Kidney epithelial cell (primary cell): ENCODE results near the gene DSE. TPM values are rescaled to one million over a fixed set of nuclear protein-coding genes. Genes with fewer than 3 reads are reported as not detected.

Source experiments
- DNase-seq: peaks from one replicate; pipeline ENCODE4 v3.0.0-alpha.2; 2010; ENCODE audit warnings: low read depth
- H3K27me3 ChIP-seq: 2 replicates; pipeline ENCODE4 v1.6.0; 2011; ENCODE audit warnings: low read length; ENCODE audit not compliant: control insufficient read depth, insufficient read depth
- H3K36me3 ChIP-seq: 2 replicates; pipeline ENCODE4 v1.5.1; 2011; ENCODE audit warnings: low read length; ENCODE audit not compliant: control insufficient read depth, insufficient read depth
- H3K4me3 ChIP-seq: 2 replicates; pipeline ENCODE4 v1.5.1; 2011; ENCODE audit warnings: low read depth, mild to moderate bottlenecking, control low read depth, low read length
- CTCF ChIP-seq: IDR thresholded peaks from 2 replicates; pipeline ENCODE4 v1.5.1; 2011; ENCODE audit warnings: mild to moderate bottlenecking, moderate library complexity, low read length, control low read depth, inconsistent platforms; ENCODE audit not compliant: insufficient read depth, poor library complexity, severe bottlenecking
- total RNA-seq: library from RNA; depleted of rRNA; stranded (reverse); fragments of >200 nt; gene quantifications from 2 replicates; pipeline ENCODE4 v1.2.3, GENCODE V29; 2015

DSE gene
- total RNA-seq, 1 donor from 2014 or later = 48.8 TPM

GRCh38 chr6:116409756-116410155 is 39.0 kb downstream of the DSE start:
- no peak for TF ChIP-seq CTCF
- DNase-seq = no peak
- no peaks in the 10 kb centered on the region for H3K27me3 ChIP-seq
- H3K4me3 ChIP-seq = no peak overlapping the region
- no peaks in the 10 kb centered on the region for H3K36me3 ChIP-seq

GRCh38 chr6:116411284-116411623 is 40.5 kb downstream of the DSE start:
- Histone ChIP-seq H3K27me3 (no peaks in the 10 kb centered on the region), H3K4me3 (no peak overlapping the region), H3K36me3 (no peaks in the 10 kb centered on the region)
- no peak for DNase-seq
- no peak for TF ChIP-seq CTCF

- H3K27me3 ChIP-seq = no peaks in the 10 kb centered on the region
- TF ChIP-seq CTCF = no peak
- DNase-seq = no peak
- H3K4me3 ChIP-seq = no peak overlapping the region
- no peaks in the 10 kb centered on the region for H3K36me3 ChIP-seq
These were observed 41.5 kb downstream of the DSE start for GRCh38 chr6:116412270-116412669.

GRCh38 chr6:116413357-116413756 is 42.6 kb downstream of the DSE start:
- Histone ChIP-seq H3K36me3 (no peaks in the 10 kb centered on the region), H3K27me3 (no peaks in the 10 kb centered on the region), H3K4me3 (no peak overlapping the region)
- DNase-seq = no peak
- TF ChIP-seq CTCF = no peak

GRCh38 chr6:116417661-116418060 is 46.9 kb downstream of the DSE start:
- DNase-seq = no peak
- no peak for TF ChIP-seq CTCF
- no peaks in the 10 kb centered on the region for H3K27me3 ChIP-seq
- H3K4me3 ChIP-seq = no peak overlapping the region
- no peaks in the 10 kb centered on the region for H3K36me3 ChIP-seq

- no peak for TF ChIP-seq CTCF
- Histone ChIP-seq H3K4me3 (no peak overlapping the region), H3K27me3 (no peaks in the 10 kb centered on the region), H3K36me3 (no peaks in the 10 kb centered on the region)
- no peak for DNase-seq
These were observed 48.5 kb downstream of the DSE start for GRCh38 chr6:116419069-116419786.
